Measurements from ENCODE around the gene RNASEH2A. TPM values are rescaled to one million over a fixed set of nuclear protein-coding genes. Genes with fewer than 3 reads are reported as not detected.
A peak's percentile ranks its signal among the peaks of the same experiment; 100 is the strongest.

RNASEH2A gene
- total RNA-seq, 6 donors from 2014 or later, result 4.2 to 7.6 (median 5.6) TPM

DNA sequence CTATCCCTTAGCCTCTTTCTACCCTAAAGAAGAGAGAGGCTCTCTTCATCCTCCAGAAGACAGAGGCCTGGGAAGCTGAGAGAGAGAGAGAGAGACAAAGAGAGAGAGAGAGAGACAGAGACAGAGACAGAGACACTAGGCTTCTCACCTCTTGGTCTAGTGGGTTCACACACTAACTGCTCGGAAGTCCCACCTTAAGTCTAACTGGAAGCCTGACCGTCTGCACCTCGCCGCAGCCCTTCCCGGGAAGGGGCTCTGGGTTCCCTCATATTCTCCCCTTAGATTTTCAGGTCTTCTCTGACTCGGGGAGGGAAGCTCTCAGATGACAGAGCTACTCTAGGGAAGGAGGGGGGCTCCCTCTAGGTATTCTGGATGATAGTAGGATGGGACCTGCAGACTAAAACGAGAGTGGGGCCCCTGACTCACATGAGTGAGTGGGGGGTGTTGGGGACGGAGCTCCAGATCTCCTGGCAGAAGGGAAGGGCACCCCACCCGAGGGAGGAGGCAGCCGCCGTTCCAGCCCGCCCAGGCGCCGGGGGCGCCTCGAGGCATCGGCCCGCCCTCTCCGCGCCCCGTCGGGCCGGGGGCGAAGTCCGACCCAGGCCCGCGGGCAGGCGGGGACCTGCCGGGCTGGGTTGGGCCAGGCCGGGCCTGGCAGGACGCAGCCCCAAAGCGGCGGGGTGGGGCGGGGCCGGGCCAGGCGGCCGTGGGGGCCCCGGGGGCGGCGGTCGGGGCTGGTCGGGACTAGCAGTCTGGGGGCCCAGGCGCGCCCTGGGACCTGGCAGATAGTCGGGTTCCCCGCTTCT is 17.1 kb upstream of the RNASEH2A start:
- Histone ChIP-seq H3K36me3 (peaks cover 0 to 11% (median 0%) of the 10 kb centered on the region in 4 donors), H3K27me3 (no peaks in the 10 kb centered on the region), H3K4me1 (peaks cover 56 to 67% (median 61%) of the 10 kb centered on the region in 4 donors), H3K9me3 (no peaks in the 10 kb centered on the region), H3K4me3 (peak overlapping the region; percentile 38 to 96 (median 88)), H3K27ac (peak overlapping the region; percentile 96 to 100 (median 98))
- ATAC-seq (ENCODE audit: low FRiP score in 2 of 2) (no peak), DNase-seq (no peak)
- TF ChIP-seq, protein P1, sequence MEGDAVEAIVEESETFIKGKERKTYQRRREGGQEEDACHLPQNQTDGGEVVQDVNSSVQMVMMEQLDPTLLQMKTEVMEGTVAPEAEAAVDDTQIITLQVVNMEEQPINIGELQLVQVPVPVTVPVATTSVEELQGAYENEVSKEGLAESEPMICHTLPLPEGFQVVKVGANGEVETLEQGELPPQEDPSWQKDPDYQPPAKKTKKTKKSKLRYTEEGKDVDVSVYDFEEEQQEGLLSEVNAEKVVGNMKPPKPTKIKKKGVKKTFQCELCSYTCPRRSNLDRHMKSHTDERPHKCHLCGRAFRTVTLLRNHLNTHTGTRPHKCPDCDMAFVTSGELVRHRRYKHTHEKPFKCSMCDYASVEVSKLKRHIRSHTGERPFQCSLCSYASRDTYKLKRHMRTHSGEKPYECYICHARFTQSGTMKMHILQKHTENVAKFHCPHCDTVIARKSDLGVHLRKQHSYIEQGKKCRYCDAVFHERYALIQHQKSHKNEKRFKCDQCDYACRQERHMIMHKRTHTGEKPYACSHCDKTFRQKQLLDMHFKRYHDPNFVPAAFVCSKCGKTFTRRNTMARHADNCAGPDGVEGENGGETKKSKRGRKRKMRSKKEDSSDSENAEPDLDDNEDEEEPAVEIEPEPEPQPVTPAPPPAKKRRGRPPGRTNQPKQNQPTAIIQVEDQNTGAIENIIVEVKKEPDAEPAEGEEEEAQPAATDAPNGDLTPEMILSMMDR (IDR thresholded peaks at IDR 0.05), result no peak
- no peak for TF ChIP-seq POLR2A (IDR thresholded peaks at IDR 0.05)
- no peak for TF ChIP-seq EP300 (IDR thresholded peaks at IDR 0.05)
- no peak for TF ChIP-seq POLR2AphosphoS5 (IDR thresholded peaks at IDR 0.05)
- WGBS, 2 donors, result 2% methylated on average over 6 to 9 of the region's 46 CpGs

- peak; percentile 98 for TF ChIP-seq POLR2AphosphoS5 (IDR thresholded peaks at IDR 0.05)
- TF ChIP-seq EP300 (IDR thresholded peaks at IDR 0.05), result peak in 3 of 4 donors; percentile 62 to 84 (median 70)
- TF ChIP-seq, protein P1 (IDR thresholded peaks at IDR 0.05), result peak in 1 of 6 experiments; percentile 25
- TF ChIP-seq POLR2A (IDR thresholded peaks at IDR 0.05), result peak; percentile 26 to 97 (median 86)
- Histone ChIP-seq H3K27ac (peak overlapping the region; percentile 96 to 100 (median 98)), H3K4me1 (peaks cover 56 to 67% (median 59%) of the 10 kb centered on the region in 4 donors), H3K9me3 (no peaks in the 10 kb centered on the region), H3K27me3 (no peaks in the 10 kb centered on the region), H3K36me3 (peaks cover 0 to 11% (median 0%) of the 10 kb centered on the region in 4 donors), H3K4me3 (peak overlapping the region; percentile 51 to 96 (median 88))
- DNase-seq (peak; percentile 98 to 99), ATAC-seq (ENCODE audit: low FRiP score in 2 of 2) (peak; percentile 60 to 85)
- WGBS, 2 donors, result 0% methylated on average over 6 to 32 of the region's 56 CpGs
These were observed 16.3 kb upstream of the RNASEH2A start for GRCh38 chr19:12789904-12790619.

DNA sequence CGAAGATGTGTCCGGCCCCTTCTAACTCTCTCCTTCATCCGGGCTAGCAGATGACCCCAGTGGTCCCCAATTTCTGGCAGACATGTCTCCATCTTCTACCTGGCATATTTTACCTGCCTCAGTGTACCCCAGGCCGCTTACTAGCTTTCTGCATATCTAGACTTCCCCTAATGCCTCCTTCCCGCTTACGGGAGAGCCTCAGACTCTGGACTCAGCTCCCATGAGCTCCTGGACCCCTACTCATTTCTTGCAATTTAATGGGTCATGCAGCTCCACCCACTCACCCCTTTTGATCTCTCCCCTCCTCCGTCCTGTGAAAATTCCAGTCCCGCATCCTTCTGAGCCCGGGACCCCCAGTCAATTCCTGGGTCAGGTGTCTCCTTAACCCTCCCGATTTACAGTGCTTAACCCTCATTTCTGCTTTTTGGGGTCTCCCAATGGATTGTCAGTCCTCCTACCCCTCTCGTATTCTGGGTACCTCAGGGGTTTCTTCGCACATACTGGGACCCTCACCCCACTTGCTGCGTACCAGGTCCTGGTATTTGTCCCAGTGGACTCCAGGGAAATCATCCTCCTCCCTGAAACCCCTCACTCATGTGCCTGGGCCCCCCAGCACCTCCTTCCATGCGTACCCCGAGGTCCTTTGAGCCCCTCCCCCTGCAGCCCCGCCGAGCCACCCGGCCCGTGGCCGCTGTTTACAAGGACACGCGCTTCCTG is 15.6 kb upstream of the RNASEH2A start:
- Histone ChIP-seq H3K4me3 (peak overlapping the region; percentile 51 to 96 (median 88)), H3K27ac (peak overlapping the region; percentile 96 to 100 (median 98)), H3K27me3 (no peaks in the 10 kb centered on the region), H3K9me3 (no peaks in the 10 kb centered on the region), H3K36me3 (peaks cover 0 to 11% (median 0%) of the 10 kb centered on the region in 4 donors), H3K4me1 (peaks cover 52 to 65% (median 55%) of the 10 kb centered on the region in 4 donors)
- no peak for DNase-seq
- TF ChIP-seq POLR2AphosphoS5 (IDR thresholded peaks at IDR 0.05) (no peak), EP300 (IDR thresholded peaks at IDR 0.05) (no peak), POLR2A (IDR thresholded peaks at IDR 0.05) (no peak)
- TF ChIP-seq, protein P1 (IDR thresholded peaks at IDR 0.05), result no peak
- 0 to 1% methylated on average over 16 to 22 of the region's 22 CpGs for WGBS, 2 donors
- no peak for ATAC-seq (ENCODE audit: low FRiP score in 2 of 2)

- DNase-seq (peak; percentile 97 to 99), ATAC-seq (ENCODE audit: low FRiP score in 2 of 2) (peak; percentile 69 to 86)
- Histone ChIP-seq H3K36me3 (peaks cover 0 to 11% (median 0%) of the 10 kb centered on the region in 4 donors), H3K27ac (peak within 1 kb of the TSS; percentile 96 to 100 (median 98)), H3K4me3 (peak within 1 kb of the TSS; percentile 84 to 96 (median 94)), H3K27me3 (no peaks in the 10 kb centered on the region), H3K4me1 (peaks cover 52 to 65% (median 55%) of the 10 kb centered on the region in 4 donors), H3K9me3 (no peaks in the 10 kb centered on the region)
- TF ChIP-seq POLR2AphosphoS5 (IDR thresholded peaks at IDR 0.05) (peak; percentile 100), POLR2A (IDR thresholded peaks at IDR 0.05) (peak; percentile 100), EP300 (IDR thresholded peaks at IDR 0.05) (peak; percentile 97 to 100 (median 98))
- TF ChIP-seq, protein P1 (IDR thresholded peaks at IDR 0.05), result peak in 4 of 6 experiments; percentile 32 to 47 (median 38)
- WGBS, 2 donors, result 0 to 1% methylated on average over 8 to 25 of the region's 73 CpGs
These were observed 14.9 kb upstream of the RNASEH2A start, which contains the start of gene JUNB for GRCh38 chr19:12791345-12792050. TSS of gene JUNB (plus strand) at chr19:12791486. CDS start at chr19:12791772, 286 bp downstream.

Data from upper lobe of left lung (tissue), 6 donors.